NCI-H510A treated with DMSO at 0.1 percent for 48 hours (cell line): ENCODE measurements around the gene TGFBR3L.
"Not testable (repeated sequence)": the region's sequence is repeated elsewhere in the genome, so short reads cannot be mapped to it uniquely, and the experiment has no call there.

Experiments used
- DNase-seq: peaks from one replicate; lab custom pipeline; 2025; lab: John Stamatoyannopoulos, UW

TGFBR3L gene

DNA sequence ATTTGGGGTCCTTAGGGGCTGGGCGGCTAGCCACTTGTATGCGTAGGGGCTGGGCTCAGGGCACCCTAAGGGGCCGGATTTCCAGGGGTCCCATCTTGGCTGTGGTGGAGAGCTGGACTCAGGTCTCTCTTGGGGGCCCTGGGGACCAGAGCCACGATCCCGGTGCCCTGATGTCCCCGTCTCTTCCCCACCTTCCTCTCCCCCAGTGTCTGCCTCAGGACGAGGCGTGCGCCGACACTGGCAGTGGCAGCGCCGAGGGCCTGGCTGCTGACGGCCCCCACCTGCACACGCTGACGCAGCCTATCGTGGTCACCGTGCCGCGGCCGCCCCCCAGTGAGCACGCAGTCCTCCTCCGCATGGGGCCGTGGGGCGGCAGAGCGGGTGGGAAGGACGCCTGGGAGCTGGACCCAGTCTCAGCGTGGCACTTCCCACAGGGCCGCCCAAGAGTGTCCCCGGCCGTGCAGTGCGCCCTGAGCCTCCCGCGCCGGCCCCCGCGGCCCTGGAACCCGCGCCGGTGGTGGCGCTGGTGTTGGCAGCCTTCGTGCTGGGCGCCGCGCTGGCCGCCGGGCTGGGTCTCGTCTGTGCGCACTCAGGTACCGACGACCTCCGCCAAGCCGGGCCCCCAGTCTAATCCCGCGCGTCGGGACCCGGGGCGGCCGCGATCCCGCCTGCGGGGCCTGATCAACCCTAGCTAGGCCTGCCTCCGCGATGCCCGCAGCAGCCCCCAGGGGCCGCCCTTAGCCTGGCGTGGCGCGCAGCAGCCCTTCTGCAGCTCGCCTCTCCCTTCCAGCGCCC lies 2.8 kb downstream of the TGFBR3L start:
- DNase-seq: no peak

DNA sequence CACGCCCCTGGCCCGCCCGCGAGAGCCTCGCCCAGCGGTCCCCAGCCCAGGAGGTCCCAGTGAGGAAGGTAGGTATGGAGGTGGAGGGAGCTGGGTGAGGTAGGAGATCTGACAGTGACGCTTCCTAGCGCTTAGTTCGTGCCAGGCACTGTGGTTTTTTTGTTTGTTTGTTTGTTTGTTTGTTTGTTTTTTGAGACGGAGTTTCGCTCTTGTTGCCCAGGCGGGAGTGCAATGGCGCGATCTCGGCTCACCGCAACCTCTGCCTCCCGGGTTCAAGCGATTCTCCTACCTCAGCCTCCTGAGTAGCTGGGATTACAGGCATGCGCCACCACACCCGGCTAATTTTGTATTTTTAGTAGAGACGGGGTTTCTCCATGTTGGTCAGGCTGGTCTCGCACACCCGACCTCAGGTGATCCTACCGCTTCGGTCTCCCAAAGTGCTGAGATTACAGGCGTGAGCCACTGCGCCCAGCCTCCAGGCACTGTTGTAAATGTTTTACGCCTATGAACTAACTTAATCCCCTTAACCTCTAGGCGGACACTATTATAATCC lies 3.5 kb downstream of the TGFBR3L start:
- not testable (repeated sequence) for DNase-seq

DNA sequence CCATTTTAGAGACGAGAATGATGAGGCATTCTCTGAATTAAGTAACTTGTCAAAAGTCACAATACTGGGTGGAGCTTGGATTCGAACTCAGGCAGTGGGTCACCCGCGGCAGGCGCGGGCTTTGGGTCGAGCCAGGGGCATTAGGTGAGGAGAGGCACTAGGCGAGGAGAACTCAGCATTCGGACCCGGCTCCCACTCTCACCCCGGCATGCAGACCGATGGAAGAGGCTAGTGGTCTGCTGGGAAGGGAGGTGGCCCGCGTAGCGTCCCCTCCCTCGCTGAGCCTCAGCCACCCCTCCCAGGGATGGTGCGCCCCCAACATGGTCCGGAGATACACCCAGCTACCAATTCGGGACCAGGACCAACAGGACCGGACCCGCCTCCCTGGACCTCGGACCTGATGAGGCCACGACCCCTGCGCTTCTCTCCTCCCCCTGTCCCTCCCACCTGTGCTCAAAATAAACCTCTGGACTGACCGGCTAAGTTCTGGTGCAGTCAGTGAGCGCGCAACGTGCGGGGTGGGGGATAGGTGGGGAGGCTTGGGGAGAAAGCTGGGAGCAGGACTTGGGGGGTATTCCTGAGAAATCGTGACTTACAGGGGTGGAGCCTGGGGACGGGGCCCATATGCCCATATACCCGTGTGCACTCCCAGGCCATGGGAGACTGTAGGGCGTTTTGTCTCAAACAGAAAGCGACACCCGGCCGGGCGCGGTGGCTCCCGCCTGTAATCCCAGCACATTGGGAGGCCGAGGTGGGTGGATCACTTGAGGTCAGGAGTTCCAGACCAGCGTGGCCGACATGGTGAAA lies 4.2 kb downstream of the TGFBR3L start:
- no peak for DNase-seq

- DNase-seq: peak; percentile 86
Measured at GRCh38 chr19:7919610-7920518, 5.2 kb downstream of the TGFBR3L start, which contains the start of gene SNAPC2. Gene SNAPC2 (plus strand): TSS chr19:7920338. CDS start chr19:7920367, 29 bp downstream.

GRCh38 chr19:7920519-7921301 lies 6.1 kb downstream of the TGFBR3L start:
- peak; percentile 87 for DNase-seq

GRCh38 chr19:7921302-7921966 lies 6.8 kb downstream of the TGFBR3L start:
- DNase-seq: no peak

DNA sequence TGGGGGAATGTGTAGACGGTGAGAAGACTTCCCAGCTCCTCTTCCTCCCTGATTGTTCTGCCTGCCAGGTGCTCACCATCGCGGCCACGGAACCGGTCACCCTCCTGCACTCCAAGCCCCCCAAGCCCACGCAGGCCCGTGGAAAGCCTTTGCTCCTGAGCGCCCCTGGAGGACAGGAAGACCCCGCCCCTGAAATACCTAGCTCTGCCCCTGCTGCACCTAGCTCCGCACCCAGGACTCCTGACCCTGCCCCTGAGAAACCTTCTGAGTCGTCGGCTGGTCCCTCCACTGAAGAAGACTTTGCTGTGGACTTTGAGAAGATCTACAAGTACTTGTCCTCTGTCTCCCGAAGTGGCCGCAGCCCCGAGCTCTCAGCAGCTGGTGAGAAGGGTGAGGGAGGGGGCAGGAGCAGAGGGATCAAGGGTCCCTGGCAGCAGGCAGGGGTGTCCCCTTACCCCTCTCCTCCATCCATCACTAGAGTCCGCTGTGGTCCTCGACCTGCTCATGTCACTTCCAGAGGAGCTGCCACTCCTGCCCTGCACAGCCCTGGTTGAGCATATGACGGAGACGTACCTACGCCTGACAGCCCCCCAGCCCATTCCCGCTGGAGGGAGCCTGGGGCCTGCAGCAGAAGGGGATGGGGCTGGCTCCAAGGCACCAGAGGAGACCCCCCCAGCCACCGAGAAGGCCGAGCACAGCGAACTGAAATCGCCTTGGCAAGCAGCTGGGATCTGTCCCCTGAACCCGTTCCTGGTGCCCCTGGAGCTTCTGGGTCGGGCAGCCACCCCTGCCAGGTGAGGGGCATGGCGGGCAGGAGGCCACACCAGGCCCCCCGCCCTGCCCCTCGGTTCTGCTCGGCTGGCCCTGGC lies 7.6 kb downstream of the TGFBR3L start:
- DNase-seq: no peak

- DNase-seq: no peak
Measured at GRCh38 chr19:7922836-7923195, 8.2 kb downstream of the TGFBR3L start.

DNA sequence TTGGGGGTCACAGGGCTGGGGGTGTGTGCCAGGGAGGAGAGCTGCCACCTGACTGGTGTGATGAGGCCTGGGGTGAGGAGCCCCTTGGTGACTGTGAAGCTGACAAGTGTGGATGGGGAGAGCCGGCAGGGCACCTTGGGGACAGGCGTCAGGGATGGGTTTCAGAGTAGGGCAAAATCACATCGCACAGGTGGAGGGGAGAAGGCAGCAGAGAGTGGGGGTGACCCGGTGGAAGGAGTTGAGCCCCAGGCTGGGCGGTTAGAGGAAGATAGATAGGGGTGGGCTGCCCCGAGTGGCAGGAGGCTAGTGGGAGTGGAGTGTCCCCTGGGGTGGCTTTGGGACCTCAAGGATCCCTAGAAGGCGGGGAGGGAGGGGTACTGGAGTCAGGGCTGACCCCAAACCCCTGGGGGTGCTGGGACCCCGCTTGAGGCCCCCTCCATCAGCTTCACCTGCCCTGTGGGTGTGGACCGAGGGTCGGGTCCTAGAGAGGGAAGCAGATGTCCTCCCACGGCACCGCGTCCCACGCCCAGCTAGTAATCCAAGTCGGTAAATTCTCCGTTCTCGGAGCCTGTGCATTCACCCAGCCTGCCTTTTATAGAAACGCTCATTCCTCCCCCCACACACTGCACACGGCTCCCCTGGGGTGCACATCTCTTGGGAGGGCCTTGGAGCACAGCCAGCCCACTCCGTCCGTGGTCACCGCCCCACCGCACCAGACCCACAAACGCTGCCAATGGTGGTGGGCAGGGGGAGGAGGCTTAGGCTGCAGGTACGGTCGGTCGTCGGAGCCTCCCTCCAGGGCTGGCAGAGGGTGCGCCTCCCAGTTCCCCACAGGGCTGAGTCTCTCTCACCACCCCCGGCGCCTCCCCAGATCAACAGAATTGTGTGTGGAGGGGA lies 8.9 kb downstream of the TGFBR3L start:
- DNase-seq: no peak

GRCh38 chr19:7924241-7924640 lies 9.6 kb downstream of the TGFBR3L start:
- DNase-seq: no peak

DNA sequence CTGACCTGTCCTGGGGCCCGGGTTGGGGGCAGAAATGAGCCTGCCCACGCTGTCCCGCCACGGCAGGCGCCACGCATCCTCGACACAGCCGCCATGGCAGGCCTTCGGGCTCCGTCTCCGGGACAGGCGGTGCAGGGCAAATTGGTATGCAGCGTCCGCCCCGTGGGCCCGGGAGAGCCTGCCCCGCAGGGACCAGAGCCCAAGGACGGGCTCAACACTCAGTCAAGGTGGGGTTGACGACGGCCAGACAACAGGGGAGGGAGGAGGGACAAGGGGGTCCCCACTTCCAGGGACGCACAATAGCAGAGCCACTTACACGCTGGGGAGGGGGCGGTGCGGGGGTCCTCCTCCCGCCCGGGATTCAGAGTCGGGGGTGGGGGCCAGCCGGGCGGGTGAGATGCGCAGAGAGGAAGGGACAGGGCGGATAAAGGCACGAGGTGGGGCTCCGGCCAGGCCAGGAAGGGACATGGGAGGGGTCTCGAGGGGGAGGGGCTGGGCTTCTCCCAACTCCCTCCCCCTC lies 10.1 kb downstream of the TGFBR3L start:
- no peak for DNase-seq

GRCh38 chr19:7925171-7925851 lies 10.7 kb downstream of the TGFBR3L start:
- DNase-seq: peak; percentile 55

DNA sequence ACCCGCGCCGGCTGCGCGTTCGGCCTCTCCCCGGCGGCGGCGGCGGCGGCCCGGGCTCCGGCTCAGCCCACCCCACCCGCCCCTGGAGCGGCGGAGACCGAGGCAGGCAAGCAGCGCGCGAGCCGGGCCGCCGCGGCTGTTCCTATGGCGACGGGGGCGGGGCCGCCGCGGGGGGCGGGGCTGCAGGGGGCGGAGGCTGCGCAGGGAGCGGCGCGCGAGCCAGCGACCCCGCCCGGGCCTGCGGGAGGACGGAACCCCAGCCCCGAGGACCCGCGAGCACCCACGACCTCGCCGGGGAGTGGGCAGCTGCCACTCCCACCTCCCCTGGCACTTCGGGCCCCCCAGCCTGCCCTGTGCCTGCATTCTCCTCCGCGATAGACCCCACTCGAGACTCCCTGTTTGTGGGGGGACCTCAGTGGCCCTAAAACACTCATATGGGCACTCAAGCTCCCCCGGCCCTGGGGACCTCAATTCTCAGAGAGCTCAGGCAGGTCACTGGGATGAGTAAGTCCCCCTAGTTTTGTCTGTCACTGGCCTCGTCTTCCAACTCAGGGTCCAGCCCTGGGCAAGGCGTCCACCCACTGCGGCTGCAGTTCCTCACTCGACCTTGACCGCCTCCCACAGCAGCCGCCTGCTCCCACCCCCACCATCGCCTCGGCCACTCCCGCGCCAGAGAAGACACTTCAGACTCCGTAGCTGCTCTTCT lies 11.5 kb downstream of the TGFBR3L start, which contains the start of gene CTXN1:
CTXN1 (minus strand) TSS at position 115 of the 706 bp plus-strand sequence. CDS start 597 bp downstream, outside the sequence.
- DNase-seq: peak; percentile 18

GRCh38 chr19:7926727-7927604 lies 12.3 kb downstream of the TGFBR3L start:
- DNase-seq: no peak

DNA sequence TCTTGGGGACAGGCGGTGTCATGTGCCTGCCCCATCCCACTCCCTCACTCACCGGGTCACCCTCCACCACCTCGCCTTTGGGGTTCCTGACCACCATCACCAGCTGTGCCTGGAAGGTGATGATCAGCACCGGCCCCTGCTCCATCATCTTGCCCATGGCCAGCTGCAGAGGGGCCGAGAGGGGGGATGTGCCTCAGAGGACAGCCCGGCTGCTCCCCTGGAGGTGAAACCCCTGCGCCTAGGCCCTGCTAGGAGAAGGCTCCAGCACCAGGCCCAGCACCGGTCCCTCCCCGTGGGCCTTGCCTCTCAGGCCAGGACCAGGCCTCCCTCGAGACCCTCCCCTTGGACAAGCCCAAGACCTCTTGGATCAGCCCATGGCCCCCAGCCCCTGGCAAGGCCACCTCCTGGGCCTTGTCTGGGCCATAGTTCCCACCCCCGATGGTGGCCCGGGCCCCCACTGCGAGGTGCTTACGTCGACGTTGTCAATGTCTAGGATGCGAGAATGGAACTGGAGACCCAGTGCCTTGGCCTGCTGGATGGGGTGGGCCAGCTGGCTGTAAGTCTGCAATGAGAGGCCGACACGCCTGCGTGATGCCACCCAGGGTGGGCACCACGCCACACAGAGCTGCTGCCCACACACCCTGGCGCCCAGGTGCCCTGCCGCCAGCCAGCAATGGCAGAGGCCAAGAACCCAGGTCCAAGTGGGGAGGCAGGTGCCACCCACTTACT lies 13.1 kb downstream of the TGFBR3L start:
- no peak for DNase-seq
